ENCODE data around the gene BANP. TPM values are rescaled to one million over a fixed set of nuclear protein-coding genes. Genes with fewer than 3 reads are reported as not detected.
"Not testable (repeated sequence)": the region's sequence is repeated elsewhere in the genome, so short reads cannot be mapped to it uniquely, and the experiment has no call there.

Gene BANP
- total RNA-seq, 1 experiment from 2014 or later = 49.6 TPM

- TF ChIP-seq CTCF (IDR thresholded peaks at IDR 0.05; ENCODE audit: unreplicated experiment) = no peak
- Mint-ChIP-seq H3K36me3 (ENCODE audit: insufficient read depth, unreplicated experiment) (no peaks in the 10 kb centered on the region), H3K27me3 (ENCODE audit: unreplicated experiment) (no peaks in the 10 kb centered on the region), H3K4me3 (ENCODE audit: low read depth, unreplicated experiment) (no peak within 1 kb of the TSS), H3K4me1 (ENCODE audit: low read depth, unreplicated experiment) (no peaks in the 10 kb centered on the region), H3K27ac (ENCODE audit: unreplicated experiment) (no peak within 1 kb of the TSS), H3K9me3 (ENCODE audit: low read depth, unreplicated experiment) (peaks cover 5% of the 10 kb centered on the region)
- CTCF ChIA-PET = no interaction called here
- BruUV-seq (replicated peaks) = no TSS peak
- no peak for DNase-seq
- intact Hi-C loops (cut with micrococcal nuclease; ENCODE audit: unreplicated experiment) = no loop called here
These were observed 14.6 kb upstream of the BANP start, which contains the start of gene CA5A for GRCh38 chr16:87936375-87937230. TSS of gene CA5A (minus strand) at chr16:87936529. CDS start at chr16:87936450, 79 bp downstream.

- CTCF ChIA-PET; BruUV-seq (replicated peaks): not testable (repeated sequence)
These were observed 14.0 kb upstream of the BANP start for GRCh38 chr16:87937231-87937542.

GRCh38 chr16:87938412-87938949, 12.8 kb upstream of the BANP start:
- no peaks in the 10 kb centered on the region for H3K4me1 Mint-ChIP-seq (ENCODE audit: low read depth, unreplicated experiment)
- CTCF ChIA-PET = interaction anchor here (0.6 kb wide), 1 partner anchor 141 kb away, joined by 4 read pairs; no protein-coding TSS in a partner anchor
- DNase-seq = no peak
- no peak for TF ChIP-seq CTCF (IDR thresholded peaks at IDR 0.05; ENCODE audit: unreplicated experiment)
- H3K9me3 Mint-ChIP-seq (ENCODE audit: low read depth, unreplicated experiment) = peaks cover 5% of the 10 kb centered on the region
- no peaks in the 10 kb centered on the region for H3K27me3 Mint-ChIP-seq (ENCODE audit: unreplicated experiment)
- intact Hi-C loops (cut with micrococcal nuclease; ENCODE audit: unreplicated experiment) = no loop called here
- BruUV-seq (replicated peaks) = no TSS peak
- no peak overlapping the region for H3K27ac Mint-ChIP-seq (ENCODE audit: unreplicated experiment)
- H3K36me3 Mint-ChIP-seq (ENCODE audit: insufficient read depth, unreplicated experiment) = no peaks in the 10 kb centered on the region
- no peak overlapping the region for H3K4me3 Mint-ChIP-seq (ENCODE audit: low read depth, unreplicated experiment)

More at GRCh38 chr16:87937231-87937542, 14.0 kb upstream of the BANP start:
- H3K27ac Mint-ChIP-seq (ENCODE audit: unreplicated experiment); intact Hi-C loops (cut with micrococcal nuclease; ENCODE audit: unreplicated experiment); H3K36me3 Mint-ChIP-seq (ENCODE audit: insufficient read depth, unreplicated experiment); H3K9me3 Mint-ChIP-seq (ENCODE audit: low read depth, unreplicated experiment); H3K4me1 Mint-ChIP-seq (ENCODE audit: low read depth, unreplicated experiment); DNase-seq; H3K4me3 Mint-ChIP-seq (ENCODE audit: low read depth, unreplicated experiment); H3K27me3 Mint-ChIP-seq (ENCODE audit: unreplicated experiment): not testable (repeated sequence)

GRCh38 chr16:87939562-87940423, 11.4 kb upstream of the BANP start:
- Mint-ChIP-seq H3K9me3 (ENCODE audit: low read depth, unreplicated experiment) (peaks cover 5% of the 10 kb centered on the region), H3K4me1 (ENCODE audit: low read depth, unreplicated experiment) (peaks cover 2% of the 10 kb centered on the region), H3K4me3 (ENCODE audit: low read depth, unreplicated experiment) (no peak overlapping the region), H3K27ac (ENCODE audit: unreplicated experiment) (no peak overlapping the region), H3K27me3 (ENCODE audit: unreplicated experiment) (no peaks in the 10 kb centered on the region), H3K36me3 (ENCODE audit: insufficient read depth, unreplicated experiment) (peaks cover 5% of the 10 kb centered on the region)
- no TSS peak for BruUV-seq (replicated peaks)
- CTCF ChIA-PET = no interaction called here
- DNase-seq = no peak
- no peak for TF ChIP-seq CTCF (IDR thresholded peaks at IDR 0.05; ENCODE audit: unreplicated experiment)
- intact Hi-C loops (cut with micrococcal nuclease; ENCODE audit: unreplicated experiment) = no loop called here

Data from Calu3 (cell line).